DMS79 (cell line): ENCODE data around the gene KIRREL3.

Experiments
- DNase-seq: peaks from one replicate; lab custom pipeline; 2025; lab: John Stamatoyannopoulos, UW

KIRREL3 gene

DNA sequence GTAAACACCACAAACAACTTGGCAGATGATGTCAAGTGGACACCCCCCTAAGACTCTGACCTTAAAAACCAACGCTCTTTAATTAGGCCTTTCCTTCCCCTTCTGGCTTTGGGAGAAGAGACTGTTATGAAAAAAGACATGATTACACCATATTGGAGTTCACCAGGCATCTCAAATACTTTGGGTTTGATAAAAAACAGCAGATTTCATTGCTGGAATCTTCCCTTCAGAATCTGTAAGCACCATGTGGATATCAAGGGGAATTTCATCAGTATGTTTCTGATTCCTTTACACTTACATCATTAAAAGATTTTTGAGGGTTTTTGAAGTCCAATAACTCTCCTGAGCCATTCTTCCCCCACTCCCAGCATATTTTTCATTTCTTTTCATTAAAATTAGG lies 85.6 kb downstream of the KIRREL3 start:
- no peak for DNase-seq

DNA sequence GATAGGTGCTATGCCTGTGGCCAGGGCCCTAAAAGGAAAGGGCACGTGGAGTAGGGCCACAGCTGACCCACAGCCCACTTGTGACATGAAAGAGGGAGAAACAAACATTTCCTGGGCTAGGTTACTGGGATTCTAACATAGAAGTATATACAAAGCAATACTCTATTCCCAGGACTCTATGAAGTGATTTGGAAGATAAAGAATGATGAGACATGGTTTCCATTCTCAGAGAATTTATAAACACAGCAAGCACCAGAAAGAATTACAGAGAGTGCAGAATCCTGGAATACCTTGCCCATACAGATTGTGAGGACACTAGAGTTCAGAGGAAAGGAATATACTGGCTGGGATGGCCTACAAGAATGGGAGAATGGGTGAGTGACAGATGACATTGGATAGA lies 86.4 kb downstream of the KIRREL3 start:
- no peak for DNase-seq

GRCh38 chr11:126904520-126904919 lies 96.0 kb downstream of the KIRREL3 start:
- no peak for DNase-seq

- DNase-seq = no peak
Observed at GRCh38 chr11:126901783-126902182, 98.8 kb downstream of the KIRREL3 start.

DNA sequence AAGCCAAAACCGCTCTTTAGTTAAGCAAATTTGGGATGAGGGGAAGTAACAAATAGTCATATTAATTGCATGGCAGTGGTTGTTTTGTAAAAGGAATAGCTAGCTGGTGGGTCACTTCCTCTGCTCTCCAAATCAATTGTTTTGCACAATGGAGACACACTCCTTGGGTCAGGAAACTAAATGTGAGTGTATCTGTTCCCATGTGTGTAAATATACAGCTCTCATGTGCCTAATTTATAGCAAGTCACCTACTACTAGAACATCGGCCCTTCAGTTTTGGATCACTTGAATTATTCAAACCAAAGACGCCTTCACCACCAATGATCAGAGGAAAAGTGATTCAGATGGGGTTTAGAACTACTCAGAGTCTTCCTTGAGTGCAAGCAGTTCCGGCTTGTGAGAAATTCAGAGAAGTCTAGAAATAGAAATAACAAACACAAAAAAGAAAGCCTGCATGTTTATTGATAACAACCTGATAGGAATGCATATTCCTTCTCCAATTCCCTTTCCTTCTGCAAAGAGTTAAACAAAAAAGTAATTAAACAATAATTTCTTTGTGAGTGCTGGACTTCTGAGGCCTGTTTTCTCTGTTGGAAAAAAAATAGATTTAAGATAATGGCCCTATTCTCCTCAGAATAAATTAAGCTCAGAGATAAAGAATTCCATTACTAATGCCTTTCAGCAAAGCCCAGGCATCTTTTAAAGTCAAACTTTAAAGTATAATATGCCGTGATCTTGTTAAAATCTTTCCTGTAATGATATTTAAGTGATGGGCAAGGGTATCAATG lies 100.4 kb downstream of the KIRREL3 start:
- DNase-seq = no peak

DNA sequence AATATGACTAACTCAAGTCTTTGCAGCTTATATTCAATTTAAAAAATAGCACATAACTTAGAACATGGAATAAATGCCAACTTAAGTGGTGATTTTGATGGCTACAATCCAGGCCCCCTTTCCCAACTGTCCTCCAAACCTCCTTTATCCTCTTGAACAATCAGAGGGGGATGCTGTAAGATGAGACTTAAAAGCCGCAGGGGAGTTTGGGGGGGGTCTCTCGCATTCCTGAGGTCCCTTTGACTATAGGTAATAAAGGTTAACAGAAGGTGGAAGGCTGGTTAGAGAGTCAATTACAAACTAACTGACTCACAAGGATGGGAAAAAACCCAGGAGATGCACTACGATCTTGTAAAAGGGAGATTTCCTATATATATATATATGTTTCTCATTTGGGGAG lies 101.8 kb downstream of the KIRREL3 start:
- no peak for DNase-seq

DNA sequence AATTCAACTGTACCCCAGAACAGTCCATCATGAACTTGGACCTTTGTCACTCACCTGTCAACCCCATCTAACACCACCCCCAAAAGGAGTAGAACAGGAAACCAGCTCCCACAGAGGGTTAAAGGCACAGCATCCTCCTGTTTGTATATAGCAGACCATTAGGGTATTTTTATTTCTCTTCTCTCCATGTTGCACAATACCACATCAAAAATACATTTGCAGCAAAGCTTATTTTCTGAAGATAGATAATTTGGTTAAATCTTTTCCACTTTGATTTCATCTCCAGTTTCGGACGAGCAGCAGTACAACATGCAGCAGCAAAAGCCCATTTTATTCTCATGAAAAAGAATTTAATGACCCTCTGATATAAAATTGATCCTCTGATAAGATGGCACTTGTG lies 103.1 kb downstream of the KIRREL3 start:
- no peak for DNase-seq

DNA sequence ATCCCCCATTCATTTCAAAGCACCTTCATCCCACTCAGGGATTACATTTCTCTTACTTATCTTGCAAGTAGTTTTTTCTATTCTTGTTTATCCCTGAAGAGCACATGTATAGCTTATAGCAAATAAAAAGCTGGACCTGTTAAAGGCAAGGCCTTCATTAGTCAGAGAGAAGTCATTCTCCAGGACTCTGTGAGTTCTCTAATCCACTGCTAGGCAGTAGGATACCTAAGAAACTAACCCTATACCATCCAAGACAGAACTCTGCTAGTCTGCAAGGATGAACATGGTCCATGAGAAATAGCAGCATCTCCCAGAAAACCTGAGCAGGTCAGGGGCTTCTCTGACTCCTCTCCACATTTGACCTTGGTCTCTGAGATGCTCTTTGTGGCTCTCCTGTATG lies 104.5 kb downstream of the KIRREL3 start:
- no peak for DNase-seq

GRCh38 chr11:126893796-126894195 lies 106.8 kb downstream of the KIRREL3 start:
- no peak for DNase-seq

GRCh38 chr11:126892756-126893155 lies 107.8 kb downstream of the KIRREL3 start:
- peak; percentile 48 for DNase-seq

- DNase-seq = no peak
Observed at GRCh38 chr11:126891556-126892217, 108.9 kb downstream of the KIRREL3 start.

DNA sequence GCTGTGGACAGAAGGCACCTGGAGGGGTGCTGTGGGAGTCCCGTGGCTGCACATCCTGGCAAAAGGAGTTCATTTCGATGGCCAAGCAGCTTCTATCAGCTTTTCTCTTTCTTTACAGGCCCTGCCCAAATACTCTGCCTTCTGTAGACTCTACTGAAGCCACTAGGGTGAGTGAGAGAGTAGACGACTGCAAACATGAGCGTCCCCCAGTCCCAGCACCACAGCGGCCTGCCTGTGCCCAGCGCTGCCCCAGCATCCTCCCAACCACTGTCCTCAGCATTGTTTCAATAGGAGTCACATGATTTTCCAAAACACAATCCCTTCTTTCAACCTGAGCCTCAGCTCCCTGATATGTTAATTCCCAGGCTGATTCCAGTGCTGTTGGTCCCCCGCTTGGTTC lies 110.0 kb downstream of the KIRREL3 start:
- no peak for DNase-seq

DNA sequence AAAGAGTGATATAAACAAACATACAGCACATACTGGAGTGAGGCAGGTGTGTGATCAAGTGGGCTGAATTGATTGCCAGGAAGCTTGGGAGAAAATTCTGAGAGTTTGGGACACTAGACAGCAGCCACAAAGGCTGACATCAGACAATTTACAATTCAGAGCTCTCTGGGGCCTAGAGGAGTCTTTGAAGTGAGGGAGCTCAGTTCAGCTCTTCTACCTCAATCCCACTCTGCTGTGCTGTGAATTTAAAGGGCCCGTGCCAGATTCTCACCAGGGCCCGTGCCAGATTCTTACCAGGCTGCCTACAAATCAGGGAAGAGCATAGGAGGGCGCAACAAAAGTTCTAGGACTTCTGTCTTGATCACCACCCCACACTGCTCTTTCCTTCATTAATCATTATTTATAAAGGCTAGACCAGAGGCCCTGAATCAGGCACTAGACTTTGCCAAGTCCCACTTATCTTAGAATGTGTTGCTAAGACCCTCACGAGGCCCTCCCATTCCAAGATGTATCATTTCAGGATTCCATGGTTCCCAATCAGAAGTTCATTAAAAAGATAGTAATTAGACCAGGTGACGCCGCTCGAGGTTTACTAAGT lies 112.4 kb downstream of the KIRREL3 start:
- peak; percentile 53 for DNase-seq

DNA sequence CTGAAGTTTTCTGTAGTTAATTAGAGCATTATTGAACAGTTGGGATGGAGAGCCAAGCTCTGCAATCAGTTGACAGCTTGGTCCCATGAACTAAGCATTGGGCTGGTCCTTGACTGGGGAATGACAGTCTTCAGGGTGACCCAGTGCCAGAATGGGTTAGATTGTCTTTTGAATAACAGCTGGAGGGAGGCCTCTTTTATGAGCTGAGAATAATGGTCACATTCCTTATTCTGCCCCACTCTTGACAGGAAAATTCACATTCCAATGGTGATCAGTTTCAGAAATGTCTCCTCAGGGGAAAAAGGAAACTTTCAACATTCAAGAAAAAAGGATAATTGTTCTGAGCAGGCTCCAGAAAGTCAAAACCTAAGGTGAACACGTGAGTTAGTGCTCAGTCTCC lies 113.9 kb downstream of the KIRREL3 start:
- no peak for DNase-seq

GRCh38 chr11:126886085-126886484 lies 114.5 kb downstream of the KIRREL3 start:
- DNase-seq = no peak

DNA sequence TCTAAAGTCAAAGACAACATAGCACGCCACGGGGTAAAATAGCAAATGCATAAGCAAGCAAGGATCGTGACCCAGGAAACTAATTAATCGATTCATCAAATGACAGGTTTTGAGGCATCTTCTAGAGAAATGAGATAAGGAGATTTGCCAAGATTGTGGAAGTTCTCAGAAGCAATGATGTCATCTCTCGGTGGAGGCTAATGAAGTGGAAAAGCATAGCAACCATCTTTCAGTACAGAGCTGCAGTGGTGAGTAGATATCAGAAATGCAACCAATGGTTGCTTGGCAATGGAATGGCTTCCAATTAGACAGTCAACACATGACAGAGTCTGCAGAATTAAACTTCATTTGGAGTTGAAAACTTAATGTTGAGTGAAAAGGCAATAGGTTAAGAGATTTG lies 116.0 kb downstream of the KIRREL3 start:
- DNase-seq = no peak

DNA sequence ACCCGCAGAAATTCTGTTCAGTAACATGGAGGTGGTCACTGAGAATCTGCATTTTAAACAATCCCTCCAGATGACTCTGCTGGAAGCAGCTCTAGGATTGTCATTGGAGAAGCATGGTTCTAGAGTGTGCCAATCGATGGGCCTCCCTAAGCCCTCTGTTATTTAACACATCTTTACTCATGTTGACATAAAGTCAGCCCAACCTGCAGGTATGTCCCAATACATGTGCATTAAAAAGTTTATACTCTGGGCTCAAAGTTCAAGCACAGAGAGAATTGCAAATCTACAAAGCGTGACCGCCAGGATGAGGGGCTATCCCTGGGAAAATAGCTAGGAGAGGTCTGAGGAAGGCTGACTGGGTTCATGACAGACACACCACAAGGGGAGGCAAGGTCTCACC lies 116.4 kb downstream of the KIRREL3 start:
- no peak for DNase-seq

DNA sequence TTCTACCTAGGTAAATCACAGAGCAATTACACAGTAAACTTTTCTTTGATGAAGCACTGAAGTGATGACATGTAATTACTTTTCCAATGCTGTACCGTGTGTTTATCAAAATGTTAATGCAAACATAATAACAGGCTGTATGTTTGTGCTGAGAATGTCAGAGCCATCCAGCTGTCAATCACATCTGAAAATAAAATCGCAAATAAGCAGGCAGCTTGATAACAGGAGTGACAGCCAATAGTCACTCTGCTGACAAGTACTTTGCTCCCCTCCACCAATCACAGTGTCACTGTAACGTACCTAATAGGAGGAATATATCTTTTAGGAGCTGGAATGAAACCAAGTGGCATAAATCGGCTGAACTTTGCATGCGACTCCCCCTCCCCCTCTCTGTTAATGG lies 119.7 kb downstream of the KIRREL3 start:
- DNase-seq = no peak

- no peak for DNase-seq
Observed at GRCh38 chr11:126879516-126879915, 121.1 kb downstream of the KIRREL3 start.

DNA sequence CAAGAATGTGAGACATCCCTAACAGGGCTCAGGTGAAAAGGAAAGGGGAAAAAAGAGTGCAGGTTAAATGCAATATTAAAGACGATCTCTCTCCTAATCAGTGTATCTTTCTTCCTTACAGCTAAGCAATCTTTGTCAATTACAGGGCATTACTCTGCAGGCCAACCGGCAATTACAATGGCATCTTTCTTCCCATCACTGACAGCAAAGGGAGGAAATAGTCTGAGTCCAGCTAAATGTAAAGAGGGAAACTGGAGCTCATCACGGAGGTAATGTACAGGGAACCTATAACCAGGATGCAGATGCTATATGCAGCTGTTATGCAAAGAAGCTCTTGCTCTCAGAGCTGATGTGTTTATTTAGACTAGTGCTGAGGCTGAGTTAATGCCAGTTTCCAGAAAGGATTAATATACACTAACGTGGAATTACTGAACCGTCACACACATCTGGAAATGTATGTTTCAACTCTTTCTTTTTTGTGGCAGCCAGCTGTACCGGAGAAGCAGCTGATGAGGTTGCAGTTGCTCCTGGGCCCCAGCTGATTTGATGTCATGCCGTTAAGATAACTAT lies 121.6 kb downstream of the KIRREL3 start:
- no peak for DNase-seq

DNA sequence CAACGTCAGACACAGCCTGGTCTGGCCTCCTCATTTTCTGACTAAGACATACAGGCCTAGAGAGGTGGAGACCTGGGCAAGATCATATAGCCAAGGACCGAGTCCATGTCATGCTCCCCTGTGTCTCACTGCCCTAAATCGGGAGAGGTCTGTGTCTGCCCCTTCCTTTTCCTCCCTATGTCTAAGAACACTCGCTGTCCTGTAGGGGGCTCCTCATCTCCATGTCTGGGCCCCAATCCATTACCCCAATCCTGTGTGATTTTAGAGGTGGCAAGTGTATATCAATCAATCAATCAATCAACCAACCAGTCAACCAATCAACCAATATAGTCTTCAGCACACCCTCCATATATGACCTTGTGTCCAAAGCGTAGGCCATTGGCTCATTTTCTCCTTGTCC lies 125.7 kb downstream of the KIRREL3 start:
- no peak for DNase-seq

DNA sequence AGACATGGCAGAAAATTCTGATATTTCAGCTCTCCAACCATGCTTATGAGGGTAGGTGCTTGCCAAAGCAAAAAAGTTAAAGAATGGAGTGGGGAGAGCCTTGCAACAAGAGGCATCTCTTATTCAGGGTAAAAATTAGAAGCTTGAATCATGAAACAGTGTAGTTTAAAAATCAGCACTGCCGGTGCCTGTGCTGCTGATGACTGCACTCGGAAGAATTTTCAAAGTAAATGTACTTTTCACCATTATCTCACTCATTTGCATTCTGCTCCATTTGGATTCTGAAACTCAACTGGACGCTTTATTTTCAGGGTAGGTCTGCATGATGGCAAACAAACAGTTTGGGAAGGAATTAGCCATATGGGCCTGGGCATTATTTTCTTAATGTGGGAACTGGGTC lies 126.3 kb downstream of the KIRREL3 start:
- no peak for DNase-seq

- DNase-seq = no peak
Observed at GRCh38 chr11:126871792-126872191, 128.8 kb downstream of the KIRREL3 start.
